ENCODE results near the gene PRDM8. TPM values are rescaled to one million over a fixed set of nuclear protein-coding genes. Genes with fewer than 3 reads are reported as not detected.

Gene PRDM8
- total RNA-seq, 2 donors from 2014 or later, result 26.6 to 58.0 TPM

DNA sequence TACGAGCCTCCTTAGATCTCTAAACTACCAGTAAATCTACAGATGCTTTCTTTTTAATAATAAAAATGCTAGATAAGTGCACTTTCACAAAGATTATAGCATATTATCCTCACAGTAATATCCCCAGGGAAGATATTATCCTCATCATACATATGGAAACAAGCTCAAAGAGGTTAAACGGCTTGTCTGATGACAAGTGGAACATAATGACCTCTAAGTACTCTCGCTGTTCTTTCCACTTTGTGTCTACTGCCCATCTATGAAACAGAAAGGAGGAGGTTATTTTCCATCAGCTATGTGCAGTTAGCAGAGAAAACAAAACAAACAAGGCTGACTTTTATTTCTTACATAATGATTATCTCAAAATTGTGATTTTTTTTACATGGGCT lies 42.8 kb upstream of the PRDM8 start:
- 47% methylated on average over 3 of the region's 3 CpGs for WGBS
- TF ChIP-seq POLR2AphosphoS5 (IDR thresholded peaks at IDR 0.05), result peak; percentile 38
- TF ChIP-seq CTCF (IDR thresholded peaks at IDR 0.05), result no peak
- TF ChIP-seq POLR2A (IDR thresholded peaks at IDR 0.05), result no peak
- peak overlapping the region in 1 of 2 donors; percentile 20 for H3K27ac ChIP-seq
- H3K27me3 ChIP-seq (replicated peaks; ENCODE audit: insufficient read depth), result no peaks in the 10 kb centered on the region
- intact Hi-C loops (cut with DNase I), result no loop called here
- DNase-seq (ENCODE audit: low spot score), result no peak
- H3K36me3 ChIP-seq, result no peaks in the 10 kb centered on the region
- H3K9me3 ChIP-seq, result no peaks in the 10 kb centered on the region
- H3K4me1 ChIP-seq (replicated peaks), result no peaks in the 10 kb centered on the region
- H3K4me3 ChIP-seq, result no peak overlapping the region

DNA sequence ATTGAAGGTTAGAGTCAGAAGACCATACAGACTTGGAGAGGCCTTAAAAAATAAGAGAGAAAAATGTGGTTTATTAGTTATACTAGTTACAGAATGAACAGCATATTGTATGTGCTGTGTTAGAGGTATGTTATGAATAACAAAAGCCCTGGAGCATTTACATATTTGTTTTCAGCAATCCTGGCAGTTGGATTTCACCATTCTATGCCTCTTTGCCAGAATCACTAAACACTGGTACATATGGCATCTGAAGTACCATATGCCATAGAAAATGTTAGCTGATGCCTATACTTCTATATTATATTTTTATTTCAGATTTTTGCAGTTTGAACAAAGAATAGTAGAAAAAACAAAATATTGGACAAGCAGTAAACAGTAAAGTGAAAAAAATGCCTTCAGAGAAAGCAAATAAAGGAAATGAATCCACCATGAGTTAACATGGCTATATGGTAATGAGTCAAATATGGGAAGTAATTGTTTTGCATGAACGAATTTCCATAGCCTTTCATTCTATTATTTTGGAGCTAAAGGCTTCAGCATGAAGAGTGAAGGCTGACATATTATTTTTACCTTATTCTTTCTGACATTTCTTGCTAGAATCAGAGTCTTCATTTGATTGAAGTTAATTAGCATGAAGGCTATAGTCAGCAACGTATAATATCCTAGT lies 41.9 kb upstream of the PRDM8 start:
- WGBS, result 82% methylated on average over 2 of the region's 2 CpGs
- Histone ChIP-seq H3K27ac (no peak overlapping the region), H3K36me3 (no peaks in the 10 kb centered on the region), H3K27me3 (replicated peaks; ENCODE audit: insufficient read depth) (no peaks in the 10 kb centered on the region), H3K4me1 (replicated peaks) (no peaks in the 10 kb centered on the region), H3K4me3 (no peak overlapping the region), H3K9me3 (no peaks in the 10 kb centered on the region)
- no peak for TF ChIP-seq POLR2A (IDR thresholded peaks at IDR 0.05)
- TF ChIP-seq POLR2AphosphoS5 (IDR thresholded peaks at IDR 0.05), result no peak
- no peak for TF ChIP-seq CTCF (IDR thresholded peaks at IDR 0.05)
- intact Hi-C loops (cut with DNase I), result no loop called here
- DNase-seq (ENCODE audit: low spot score), result no peak

GRCh38 chr4:80156410-80156809 lies 40.9 kb upstream of the PRDM8 start:
- no peak for DNase-seq (ENCODE audit: low spot score)
- 97% methylated on average over 2 of the region's 2 CpGs for WGBS
- Histone ChIP-seq H3K27ac (no peak overlapping the region), H3K9me3 (no peaks in the 10 kb centered on the region), H3K4me3 (no peak overlapping the region), H3K4me1 (replicated peaks) (no peaks in the 10 kb centered on the region), H3K36me3 (no peaks in the 10 kb centered on the region), H3K27me3 (replicated peaks; ENCODE audit: insufficient read depth) (no peaks in the 10 kb centered on the region)
- intact Hi-C loops (cut with DNase I), result no loop called here
- no peak for TF ChIP-seq POLR2AphosphoS5 (IDR thresholded peaks at IDR 0.05)
- no peak for TF ChIP-seq CTCF (IDR thresholded peaks at IDR 0.05)
- no peak for TF ChIP-seq POLR2A (IDR thresholded peaks at IDR 0.05)

DNA sequence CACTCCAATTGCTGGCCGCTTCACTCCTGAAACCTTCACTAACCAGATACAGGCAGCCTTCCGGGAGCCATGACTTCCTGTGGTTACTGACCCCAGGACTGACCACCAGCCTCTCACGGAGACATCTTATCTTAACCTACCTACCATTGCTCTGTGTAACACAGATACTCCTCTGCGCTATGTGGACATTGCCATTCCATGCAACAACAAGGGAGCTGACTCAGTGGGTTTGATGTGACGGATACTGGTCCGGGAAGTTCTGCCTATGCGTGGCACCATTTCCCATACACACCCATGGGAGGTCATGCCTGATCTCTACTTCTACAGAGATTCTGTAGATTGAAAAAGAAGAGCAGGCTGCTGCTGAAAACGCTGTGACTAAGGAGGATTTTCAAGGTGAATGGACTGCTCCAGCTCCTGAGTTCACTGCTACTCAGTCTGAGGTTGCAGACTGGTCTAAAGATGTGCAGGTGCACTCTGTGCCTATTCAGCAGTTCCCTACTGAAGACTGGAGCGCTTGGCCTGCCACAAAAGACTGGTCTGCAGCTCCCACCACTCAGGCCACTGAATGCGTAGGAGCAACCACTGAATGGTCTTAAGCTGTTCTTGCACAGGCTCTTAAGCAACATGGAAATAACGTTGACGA lies 35.8 kb upstream of the PRDM8 start:
- intact Hi-C loops (cut with DNase I), result no loop called here
- Histone ChIP-seq H3K36me3 (no peaks in the 10 kb centered on the region), H3K4me3 (no peak overlapping the region), H3K9me3 (no peaks in the 10 kb centered on the region), H3K4me1 (replicated peaks) (no peaks in the 10 kb centered on the region), H3K27me3 (replicated peaks; ENCODE audit: insufficient read depth) (no peaks in the 10 kb centered on the region), H3K27ac (no peak overlapping the region)
- DNase-seq (ENCODE audit: low spot score), result no peak
- WGBS, result 82% methylated on average over 12 of the region's 12 CpGs
- TF ChIP-seq POLR2AphosphoS5 (IDR thresholded peaks at IDR 0.05), result no peak
- TF ChIP-seq POLR2A (IDR thresholded peaks at IDR 0.05), result no peak
- TF ChIP-seq CTCF (IDR thresholded peaks at IDR 0.05), result no peak

DNA sequence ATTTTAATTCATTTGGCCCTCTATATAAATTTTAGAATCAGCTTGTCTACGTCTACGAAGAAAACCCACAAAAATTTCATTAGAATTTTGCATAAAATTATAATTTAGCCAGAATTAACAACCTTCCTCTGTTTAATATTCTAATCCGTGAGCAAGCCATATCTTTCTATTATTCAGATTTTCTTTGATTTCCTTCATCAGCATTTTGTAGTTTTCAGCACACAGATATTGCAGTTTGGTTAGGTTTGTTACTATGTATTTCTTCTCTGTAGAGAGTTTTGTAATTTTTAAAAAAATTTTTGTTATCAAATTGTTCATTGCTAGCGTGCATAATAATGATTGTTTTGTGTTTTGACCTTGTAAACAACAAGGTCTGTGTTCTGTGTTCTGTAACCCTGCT lies 34.9 kb upstream of the PRDM8 start:
- Histone ChIP-seq H3K27ac (no peak overlapping the region), H3K36me3 (no peaks in the 10 kb centered on the region), H3K4me3 (no peak overlapping the region), H3K27me3 (replicated peaks; ENCODE audit: insufficient read depth) (no peaks in the 10 kb centered on the region), H3K9me3 (no peaks in the 10 kb centered on the region), H3K4me1 (replicated peaks) (no peaks in the 10 kb centered on the region)
- intact Hi-C loops (cut with DNase I), result no loop called here
- DNase-seq (ENCODE audit: low spot score), result no peak
- WGBS, result 94% methylated on average over 4 of the region's 4 CpGs
- TF ChIP-seq POLR2AphosphoS5 (IDR thresholded peaks at IDR 0.05) (no peak), POLR2A (IDR thresholded peaks at IDR 0.05) (no peak), CTCF (IDR thresholded peaks at IDR 0.05) (no peak)

Measured in prostate gland (tissue), 2 donors.